SIG-M5 treated with dmso at 0.1 percent for 504 hours (cell line): Measurements from ENCODE around the gene TRAPPC2L.
A peak's percentile ranks its signal among the peaks of the same experiment; 100 is the strongest.

Source experiments
- DNase-seq: peaks from one replicate; lab custom pipeline; 2025; ENCODE audit not compliant: unreplicated experiment; lab: John Stamatoyannopoulos, UW

Gene TRAPPC2L

GRCh38 chr16:88837806-88838205, 19.1 kb upstream of the TRAPPC2L start:
- no peak for DNase-seq

GRCh38 chr16:88838566-88838965, 18.4 kb upstream of the TRAPPC2L start:
- no peak for DNase-seq

GRCh38 chr16:88839026-88839529, 17.8 kb upstream of the TRAPPC2L start:
- DNase-seq = no peak

- DNase-seq = peak; percentile 75
Observed at GRCh38 chr16:88839745-88840599, 17.0 kb upstream of the TRAPPC2L start.

- DNase-seq = no peak
Observed at GRCh38 chr16:88840600-88841215, 16.2 kb upstream of the TRAPPC2L start.

GRCh38 chr16:88841521-88842307, 15.2 kb upstream of the TRAPPC2L start:
- no peak for DNase-seq

GRCh38 chr16:88842308-88842756, 14.6 kb upstream of the TRAPPC2L start:
- DNase-seq = no peak

GRCh38 chr16:88842806-88843205, 14.1 kb upstream of the TRAPPC2L start:
- no peak for DNase-seq

GRCh38 chr16:88843256-88843655, 13.7 kb upstream of the TRAPPC2L start:
- no peak for DNase-seq

- DNase-seq = peak; percentile 3
Observed at GRCh38 chr16:88844419-88845036, 12.4 kb upstream of the TRAPPC2L start.

- DNase-seq = no peak
Observed at GRCh38 chr16:88846088-88846487, 10.8 kb upstream of the TRAPPC2L start.

GRCh38 chr16:88847654-88848053, 9.3 kb upstream of the TRAPPC2L start:
- no peak for DNase-seq

GRCh38 chr16:88848557-88848956, 8.4 kb upstream of the TRAPPC2L start:
- no peak for DNase-seq

- no peak for DNase-seq
Observed at GRCh38 chr16:88850531-88851199, 6.3 kb upstream of the TRAPPC2L start.

- DNase-seq = no peak
Observed at GRCh38 chr16:88851616-88852015, 5.3 kb upstream of the TRAPPC2L start.

- no peak for DNase-seq
Observed at GRCh38 chr16:88853325-88853941, 3.5 kb upstream of the TRAPPC2L start.

GRCh38 chr16:88854306-88855111, 2.4 kb upstream of the TRAPPC2L start:
- DNase-seq = peak; percentile 31

- DNase-seq = no peak
Observed at GRCh38 chr16:88855176-88855575, 1.8 kb upstream of the TRAPPC2L start.

GRCh38 chr16:88855736-88856121, 1.2 kb upstream of the TRAPPC2L start:
- no peak for DNase-seq
